NCI-H1694 (cell line): ENCODE data around the gene NOLC1.

Experiments
- DNase-seq: peaks from one replicate; lab custom pipeline; 2025; lab: John Stamatoyannopoulos, UW

NOLC1 gene

DNA sequence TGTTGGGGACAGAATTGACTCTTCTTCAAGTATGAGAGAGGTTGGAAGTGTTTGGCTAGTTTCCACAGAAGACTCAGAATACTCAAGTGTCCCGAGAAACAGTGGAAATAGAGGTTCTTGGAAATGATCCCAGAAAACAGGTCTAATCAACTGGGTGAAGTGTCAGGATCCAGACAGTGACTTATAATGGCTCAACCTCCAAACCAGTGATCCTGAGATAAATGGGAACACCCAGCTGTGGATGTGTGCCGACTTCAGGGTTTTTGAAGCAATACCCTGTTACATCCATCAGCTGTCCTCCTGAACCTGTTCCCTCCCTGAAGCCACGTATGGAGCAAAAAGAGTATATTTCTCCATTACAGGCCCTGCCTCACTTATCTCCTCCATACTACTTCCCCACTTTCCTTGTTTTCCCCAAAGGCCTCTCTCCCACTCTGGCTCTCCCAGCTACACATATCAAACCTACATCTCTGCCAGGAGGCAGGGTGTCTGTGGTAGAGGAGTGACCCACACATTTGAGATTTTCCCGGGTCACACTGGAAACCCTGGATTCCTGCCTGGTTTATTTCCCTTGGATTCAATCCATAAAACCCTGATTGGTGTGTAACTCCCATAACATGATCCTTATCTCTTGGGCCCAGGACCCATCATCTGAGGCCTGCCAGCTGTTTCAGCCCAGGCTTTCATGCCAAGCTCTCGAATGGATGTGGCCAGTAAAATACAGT, 56.3 kb downstream of the NOLC1 start:
- DNase-seq = no peak

DNA sequence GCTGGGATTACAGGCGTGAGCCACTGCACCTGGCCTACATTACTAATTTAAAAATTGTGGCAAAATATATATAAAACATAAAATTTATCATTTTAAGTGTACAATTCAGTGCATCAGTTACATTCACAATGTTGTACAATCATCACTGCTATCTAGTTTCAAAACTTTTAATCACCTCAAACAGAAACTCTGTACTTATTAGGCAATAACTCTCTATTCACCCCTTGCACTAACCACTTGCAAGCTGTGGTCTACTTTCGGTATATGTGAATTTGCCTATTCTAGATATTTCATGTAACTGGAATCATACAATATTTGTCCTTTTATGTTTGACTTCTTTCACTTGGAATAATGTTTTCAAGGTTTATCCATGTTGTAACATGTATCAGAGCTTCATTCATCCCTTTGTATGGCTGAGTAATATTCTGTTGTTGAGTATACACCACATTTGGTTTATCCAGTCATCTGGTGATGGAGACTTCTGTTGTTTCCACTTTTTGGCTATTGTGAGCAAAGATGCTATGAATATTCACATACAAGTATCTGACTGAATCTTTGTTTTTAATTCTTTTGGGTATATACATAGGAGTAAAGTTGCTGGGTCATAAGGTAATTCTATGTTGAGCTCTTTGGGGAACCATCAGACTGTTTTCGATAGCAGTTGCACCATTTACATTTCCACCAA, 59.6 kb downstream of the NOLC1 start:
- no peak for DNase-seq
